Lung (tissue), 12 donors: ENCODE results near the gene ADAMTSL2. TPM values are rescaled to one million over a fixed set of nuclear protein-coding genes. Genes with fewer than 3 reads are reported as not detected.

Source experiments
- ATAC-seq: fragments of 200-7000 bp; cut with Tn5 transposase; one replicate; pipeline ENCODE4 v1.9.1; 2020; ENCODE audit warnings: moderate number of reproducible peaks; ENCODE audit not compliant: insufficient read depth, low FRiP score
- DNase-seq, 3 donors: peaks; one replicate each; pipeline ENCODE4 v3.0.0-alpha.2; 2013 to 2017
- H3K27ac ChIP-seq, 2 donors: one replicate each; pipeline ENCODE4 v1.5.1; 2013; ENCODE audit warnings: mild to moderate bottlenecking in 2 of 2, moderate library complexity in 2 of 2, control low read depth in 1 of 2, inconsistent platforms in 1 of 2, low read depth in 1 of 2, low read length in 1 of 2
- H3K27me3 ChIP-seq, 3 donors: one replicate each; pipeline ENCODE4 v1.5.1; 2013; ENCODE audit warnings: low read length in 2 of 3; ENCODE audit not compliant: control insufficient read depth in 3 of 3, insufficient read depth in 3 of 3
- H3K36me3 ChIP-seq, 4 donors: one replicate each; pipeline ENCODE4 v1.5.1; 2013; ENCODE audit warnings: low read length in 4 of 4, mild to moderate bottlenecking in 1 of 4, moderate library complexity in 1 of 4; ENCODE audit not compliant: control insufficient read depth in 4 of 4, insufficient read depth in 4 of 4
- H3K4me1 ChIP-seq, 5 donors: one replicate each; pipeline ENCODE4 v1.5.1; 2013; ENCODE audit warnings: low read length in 5 of 5, mild to moderate bottlenecking in 2 of 5, moderate library complexity in 1 of 5; ENCODE audit not compliant: control insufficient read depth in 5 of 5, insufficient read depth in 5 of 5
- H3K4me3 ChIP-seq: one replicate; pipeline ENCODE4 v1.5.1; 2013; ENCODE audit warnings: mild to moderate bottlenecking, control low read depth, moderate library complexity
- H3K9ac ChIP-seq, 2 donors: one replicate each; pipeline ENCODE4 v1.5.1; 2013; ENCODE audit warnings: low read length in 2 of 2, control low read depth in 1 of 2; ENCODE audit not compliant: insufficient read depth in 1 of 2
- H3K9me3 ChIP-seq, 4 donors: one replicate each; pipeline ENCODE4 v1.5.1; 2013; ENCODE audit warnings: low read length in 3 of 4, mild to moderate bottlenecking in 1 of 4, moderate library complexity in 1 of 4; ENCODE audit not compliant: control insufficient read depth in 4 of 4, insufficient read depth in 3 of 4
- CTCF ChIP-seq: IDR thresholded peaks from 2 replicates; pipeline ENCODE4 v1.5.1; 2012; ENCODE audit warnings: mild to moderate bottlenecking; ENCODE audit errors: control extremely low read depth, extremely low read depth
- WGBS, 2 donors: extraction: QIAGEN DNeasy Blood & Tissue Kit; methylation state at CpG; one replicate each; pipeline ENCODE4 v1.1.7; 2013; 5-methylcytosine and 5-hydroxymethylcytosine counted together
- polyA plus RNA-seq, 2 donors: library from polyadenylated mRNA; stranded (reverse); fragments of 200-250 nt; gene quantifications; one replicate each; pipeline ENCODE4 v1.2.1, GENCODE V29; 2013
- total RNA-seq, 2 donors: library from RNA; depleted of rRNA in 1 of 2; stranded (reverse); fragments of >200 nt in 1 of 2; gene quantifications; one replicate each; pipeline ENCODE4 v1.2.1, GENCODE V29; 2014 to 2021
- donor health status: control.
- donor health status: control.
- donor health status: Bipolar disorder and iron deficiency.
- donor health status: healthy.
- donor health status: DM: yes; HTN: yes; CAD: no.

Gene ADAMTSL2
- total and polyA plus RNA-seq, 4 donors: 6.4 to 20.6 (median 10.1) TPM

GRCh38 chr9:133505901-133506652, 28.4 kb upstream of the ADAMTSL2 start:
- H3K36me3 ChIP-seq: no peaks in the 10 kb centered on the region
- H3K9ac ChIP-seq: no peak overlapping the region
- peaks cover 0 to 36% (median 9%) of the 10 kb centered on the region in 5 donors for H3K4me1 ChIP-seq
- no peaks in the 10 kb centered on the region for H3K27me3 ChIP-seq
- H3K4me3 ChIP-seq: no peak overlapping the region
- DNase-seq (peak; percentile 50 to 61 (median 58)), ATAC-seq (peak; percentile 29)
- H3K9me3 ChIP-seq: peaks cover 0 to 9% (median under 1%) of the 10 kb centered on the region in 4 donors
- no peak for TF ChIP-seq CTCF
- no peak overlapping the region for H3K27ac ChIP-seq
- WGBS, 2 donors: 78 to 87% methylated on average over 21 to 23 of the region's 23 CpGs

GRCh38 chr9:133506653-133507038, 27.9 kb upstream of the ADAMTSL2 start:
- no peaks in the 10 kb centered on the region for H3K27me3 ChIP-seq
- H3K9ac ChIP-seq: no peak overlapping the region
- no peak overlapping the region for H3K4me3 ChIP-seq
- H3K36me3 ChIP-seq: no peaks in the 10 kb centered on the region
- H3K4me1 ChIP-seq: peaks cover 0 to 36% (median 9%) of the 10 kb centered on the region in 5 donors
- ATAC-seq: no peak
- no peak for TF ChIP-seq CTCF
- peak overlapping the region in 1 of 2 donors; percentile 46 for H3K27ac ChIP-seq
- H3K9me3 ChIP-seq: peaks cover 0 to 9% (median under 1%) of the 10 kb centered on the region in 4 donors
- peak; percentile 41 to 48 (median 44) for DNase-seq
- WGBS, 2 donors: 58 to 84% methylated on average over 18 of the region's 18 CpGs

GRCh38 chr9:133507246-133507965, 27.1 kb upstream of the ADAMTSL2 start:
- Histone ChIP-seq H3K4me3 (no peak overlapping the region), H3K36me3 (no peaks in the 10 kb centered on the region), H3K27ac (peak overlapping the region in 1 of 2 donors; percentile 46), H3K9ac (no peak overlapping the region), H3K4me1 (peaks cover 0 to 36% (median 11%) of the 10 kb centered on the region in 5 donors), H3K9me3 (peaks cover 0 to 2% (median under 1%) of the 10 kb centered on the region in 4 donors), H3K27me3 (no peaks in the 10 kb centered on the region)
- DNase-seq (no peak), ATAC-seq (no peak)
- no peak for TF ChIP-seq CTCF
- 93 to 95% methylated on average over 24 of the region's 24 CpGs for WGBS, 2 donors
